Nephron progenitor cell (in vitro differentiated cells): ENCODE measurements around the gene TRIM36.
A peak's percentile ranks its signal among the peaks of the same experiment; 100 is the strongest.

Experiments
- DNase-seq: peaks from one replicate; pipeline ENCODE4 v3.0.0; 2021
- H3K27ac Mint-ChIP-seq: 2 replicates; pipeline ENCODE4 v1.8.0; 2021; ENCODE audit warnings: mild to moderate bottlenecking, moderate library complexity, mixed read lengths
- H3K27me3 Mint-ChIP-seq: 2 replicates; pipeline ENCODE4 v1.8.0; 2021; ENCODE audit warnings: mild to moderate bottlenecking, low read depth, mixed read lengths; ENCODE audit not compliant: poor library complexity
- H3K36me3 Mint-ChIP-seq: 2 replicates; pipeline ENCODE4 v1.8.0; 2021; ENCODE audit warnings: low read depth, mixed read lengths
- H3K4me1 Mint-ChIP-seq: 2 replicates; pipeline ENCODE4 v1.8.0; 2021; ENCODE audit warnings: mixed read lengths
- H3K4me3 Mint-ChIP-seq: 2 replicates; pipeline ENCODE4 v1.8.0; 2021; ENCODE audit warnings: mild to moderate bottlenecking, moderate library complexity, mixed read lengths
- H3K9me3 Mint-ChIP-seq: 2 replicates; pipeline ENCODE4 v1.8.0; 2021; ENCODE audit warnings: mild to moderate bottlenecking, moderate library complexity, mixed read lengths
- CTCF ChIP-seq: fragments of 200-600 bp; sonication (generic); IDR thresholded peaks from 2 replicates; pipeline ENCODE4 v1.5.0; 2021; ENCODE audit warnings: antibody characterized with exemption

Gene TRIM36

GRCh38 chr5:115098041-115098702 is 71.5 kb downstream of the TRIM36 start:
- H3K27ac Mint-ChIP-seq = no peak overlapping the region
- no peaks in the 10 kb centered on the region for H3K36me3 Mint-ChIP-seq
- H3K9me3 Mint-ChIP-seq = peaks cover 4% of the 10 kb centered on the region
- no peaks in the 10 kb centered on the region for H3K4me1 Mint-ChIP-seq
- DNase-seq = peak; percentile 23
- no peak overlapping the region for H3K4me3 Mint-ChIP-seq
- H3K27me3 Mint-ChIP-seq = no peaks in the 10 kb centered on the region
- TF ChIP-seq CTCF = peak; percentile 54

GRCh38 chr5:115097236-115097635 is 72.5 kb downstream of the TRIM36 start:
- H3K4me1 Mint-ChIP-seq = no peaks in the 10 kb centered on the region
- no peaks in the 10 kb centered on the region for H3K9me3 Mint-ChIP-seq
- H3K36me3 Mint-ChIP-seq = no peaks in the 10 kb centered on the region
- H3K27me3 Mint-ChIP-seq = no peaks in the 10 kb centered on the region
- no peak overlapping the region for H3K4me3 Mint-ChIP-seq
- H3K27ac Mint-ChIP-seq = no peak overlapping the region
- TF ChIP-seq CTCF = no peak
- no peak for DNase-seq

- Mint-ChIP-seq H3K4me1 (no peaks in the 10 kb centered on the region), H3K27ac (no peak overlapping the region), H3K9me3 (no peaks in the 10 kb centered on the region), H3K36me3 (no peaks in the 10 kb centered on the region), H3K4me3 (no peak overlapping the region), H3K27me3 (no peaks in the 10 kb centered on the region)
- no peak for TF ChIP-seq CTCF
- DNase-seq = no peak
Observed at GRCh38 chr5:115096034-115096769, 73.5 kb downstream of the TRIM36 start.

- Mint-ChIP-seq H3K27ac (no peak overlapping the region), H3K27me3 (no peaks in the 10 kb centered on the region), H3K36me3 (no peaks in the 10 kb centered on the region), H3K4me1 (no peaks in the 10 kb centered on the region), H3K9me3 (peaks cover 4% of the 10 kb centered on the region), H3K4me3 (no peak overlapping the region)
- DNase-seq = no peak
- TF ChIP-seq CTCF = no peak
Observed at GRCh38 chr5:115087951-115088350, 81.8 kb downstream of the TRIM36 start.

GRCh38 chr5:115086473-115086872 is 83.2 kb downstream of the TRIM36 start:
- Mint-ChIP-seq H3K9me3 (peaks cover 7% of the 10 kb centered on the region), H3K27ac (no peak overlapping the region), H3K4me3 (no peak overlapping the region), H3K4me1 (no peaks in the 10 kb centered on the region), H3K36me3 (no peaks in the 10 kb centered on the region), H3K27me3 (peaks cover 3% of the 10 kb centered on the region)
- DNase-seq = no peak
- TF ChIP-seq CTCF = no peak
